Natural killer cell (primary cell): ENCODE data around the gene CACNA1A. TPM values are rescaled to one million over a fixed set of nuclear protein-coding genes. Genes with fewer than 3 reads are reported as not detected.

Source experiments
- ATAC-seq, 3 donors: fragments of 150-1000 bp in 2 of 3; fragments of 200-7000 bp in 1 of 3; cut with Tn5 transposase; 1 replicate in 1 of 3; 2 replicates in 2 of 3; pipeline ENCODE4 v1.10.0; 2021; ENCODE audit warnings: mild to moderate bottlenecking in 2 of 3, moderate library complexity in 2 of 3
- DNase-seq, 2 donors: peaks; one replicate each; pipeline versions ENCODE4 v3.0.0 to v3.0.0-alpha.2; 2013 to 2021; ENCODE audit warnings: mixed read lengths in 1 of 2
- H3K27ac ChIP-seq: one replicate; pipeline ENCODE4 v1.5.1; 2013; ENCODE audit warnings: mild to moderate bottlenecking, low read length
- H3K27me3 ChIP-seq: one replicate; pipeline ENCODE4 v1.6.1; 2013; ENCODE audit warnings: low read length; ENCODE audit not compliant: control insufficient read depth, insufficient read depth
- H3K36me3 ChIP-seq: one replicate; pipeline ENCODE4 v1.6.1; 2013; ENCODE audit warnings: low read length; ENCODE audit not compliant: control insufficient read depth, insufficient read depth
- H3K4me1 ChIP-seq: one replicate; pipeline ENCODE4 v1.6.1; 2013; ENCODE audit warnings: low read length; ENCODE audit not compliant: control insufficient read depth, insufficient read depth
- H3K4me3 ChIP-seq: one replicate; pipeline ENCODE4 v1.5.1; 2013; ENCODE audit warnings: low read length
- H3K9me3 ChIP-seq: one replicate; pipeline ENCODE4 v1.6.1; 2013; ENCODE audit warnings: low read length; ENCODE audit not compliant: control insufficient read depth, insufficient read depth
- H3K27ac Mint-ChIP-seq, 2 donors: one replicate each; pipeline ENCODE4 v1.8.0; 2022; ENCODE audit warnings: mild to moderate bottlenecking in 2 of 2, mixed read lengths in 2 of 2, moderate library complexity in 1 of 2
- H3K27me3 Mint-ChIP-seq, 2 donors: one replicate each; pipeline ENCODE4 v1.8.0; 2022; ENCODE audit warnings: low read depth in 2 of 2, mixed read lengths in 2 of 2
- H3K36me3 Mint-ChIP-seq: one replicate; pipeline ENCODE4 v1.8.0; 2022; ENCODE audit warnings: mixed read lengths
- H3K4me1 Mint-ChIP-seq, 2 donors: one replicate each; pipeline ENCODE4 v1.8.0; 2022; ENCODE audit warnings: mixed read lengths in 2 of 2
- H3K4me3 Mint-ChIP-seq: one replicate; pipeline ENCODE4 v1.8.0; 2022; ENCODE audit warnings: mild to moderate bottlenecking, moderate library complexity, mixed read lengths
- H3K9me3 Mint-ChIP-seq, 2 donors: one replicate each; pipeline ENCODE4 v1.8.0; 2022; ENCODE audit warnings: mixed read lengths in 2 of 2
- CTCF ChIP-seq: fragments of 200-600 bp; IDR thresholded peaks from one replicate; pipeline ENCODE4 v1.8.0; 2022; ENCODE audit warnings: antibody characterized with exemption
- WGBS: methylation state at CpG from one replicate; pipeline ENCODE4 v1.1.7; 2013; ENCODE audit warnings: missing lambda C conversion rate; ENCODE audit not compliant: insufficient coverage; 5-methylcytosine and 5-hydroxymethylcytosine counted together
- intact Hi-C: fragments of 100-400 bp; cut with micrococcal nuclease; formaldehyde crosslinking; loops from one replicate; pipeline ENCODE4 v1.14.2; 2022
- total RNA-seq, 4 donors: library from RNA; stranded (reverse); fragments of 120-200 nt in 1 of 4; gene quantifications; one replicate each; pipeline versions ENCODE4 v1.2.3 to v1.2.4, GENCODE V29; 2013 to 2022

Gene CACNA1A
- total RNA-seq, 3 donors from 2014 or later (not counting 1 experiment from before 2014, with no cell fraction given), result 0.59 to 0.85 (median 0.75) TPM

GRCh38 chr19:13275016-13275722 is 231.1 kb downstream of the CACNA1A start:
- Mint-ChIP-seq H3K27me3 (peaks cover 0 to 3% of the 10 kb centered on the region in 2 donors), H3K36me3 (no peaks in the 10 kb centered on the region), H3K4me1 (peaks cover 0 to 6% of the 10 kb centered on the region in 2 donors), H3K27ac (no peak overlapping the region), H3K4me3 (no peak overlapping the region), H3K9me3 (no peaks in the 10 kb centered on the region)
- ATAC-seq (no peak), DNase-seq (peak in 1 of 2 donors; percentile 45)
- TF ChIP-seq CTCF, result no peak
- Histone ChIP-seq H3K4me3 (no peak overlapping the region), H3K36me3 (no peaks in the 10 kb centered on the region), H3K27me3 (no peaks in the 10 kb centered on the region), H3K9me3 (peaks cover 5% of the 10 kb centered on the region), H3K27ac (no peak overlapping the region), H3K4me1 (peaks cover 10% of the 10 kb centered on the region)
- intact Hi-C loops, result no loop called here
- 86% methylated on average over 9 of the region's 10 CpGs for WGBS

GRCh38 chr19:13270514-13271105 is 235.7 kb downstream of the CACNA1A start:
- no peak for TF ChIP-seq CTCF
- no peaks in the 10 kb centered on the region for H3K27me3 Mint-ChIP-seq
- H3K4me1 Mint-ChIP-seq, result no peaks in the 10 kb centered on the region
- no peak overlapping the region for H3K27ac Mint-ChIP-seq
- H3K9me3 ChIP-seq, result peaks cover 5% of the 10 kb centered on the region
- H3K36me3 ChIP-seq, result no peaks in the 10 kb centered on the region
- no peaks in the 10 kb centered on the region for H3K4me1 ChIP-seq
- 96% methylated on average over 4 of the region's 5 CpGs for WGBS
- no peak overlapping the region for H3K4me3 Mint-ChIP-seq
- no peak overlapping the region for H3K4me3 ChIP-seq
- no peaks in the 10 kb centered on the region for H3K27me3 ChIP-seq
- DNase-seq (no peak), ATAC-seq (no peak)
- intact Hi-C loops, result no loop called here
- no peaks in the 10 kb centered on the region for H3K9me3 Mint-ChIP-seq
- no peaks in the 10 kb centered on the region for H3K36me3 Mint-ChIP-seq
- no peak overlapping the region for H3K27ac ChIP-seq

GRCh38 chr19:13269348-13269747 is 236.9 kb downstream of the CACNA1A start:
- H3K36me3 ChIP-seq, result no peaks in the 10 kb centered on the region
- H3K4me1 Mint-ChIP-seq, result no peaks in the 10 kb centered on the region
- TF ChIP-seq CTCF, result no peak
- H3K4me1 ChIP-seq, result no peaks in the 10 kb centered on the region
- no peak overlapping the region for H3K27ac ChIP-seq
- H3K4me3 Mint-ChIP-seq, result no peak overlapping the region
- no peaks in the 10 kb centered on the region for H3K9me3 Mint-ChIP-seq
- no peak for ATAC-seq
- intact Hi-C loops, result no loop called here
- DNase-seq, result no peak
- 89% methylated on average over 9 of the region's 10 CpGs for WGBS
- peaks cover 5% of the 10 kb centered on the region for H3K9me3 ChIP-seq
- H3K27me3 Mint-ChIP-seq, result peaks cover 0 to 4% of the 10 kb centered on the region in 2 donors
- H3K36me3 Mint-ChIP-seq, result no peaks in the 10 kb centered on the region
- no peak overlapping the region for H3K4me3 ChIP-seq
- H3K27me3 ChIP-seq, result no peaks in the 10 kb centered on the region
- no peak overlapping the region for H3K27ac Mint-ChIP-seq
